OCI-LY7 (cell line): ENCODE results near the gene TTLL10.

Experiments used
- CTCF ChIP-seq: fragments of 200-600 bp; sonication (generic); conservative IDR thresholded peaks from 2 replicates; pipeline ENCODE4 v1.5.1; 2014; ENCODE audit warnings: mild to moderate bottlenecking, antibody characterized with exemption, low read length, moderate library complexity, mixed read lengths
- EZH2phosphoT487 ChIP-seq: fragments of 200-600 bp; sonication (generic); IDR thresholded peaks from 2 replicates; pipeline ENCODE4 v1.6.1; 2018; ENCODE audit warnings: low read depth, borderline replicate concordance, mild to moderate bottlenecking, mixed run types, antibody characterized with exemption, low read length, moderate library complexity, mixed read lengths

GRCh38 chr1:1219341-1219740 lies 45.7 kb downstream of the TTLL10 start:
- no peak for TF ChIP-seq EZH2phosphoT487
- TF ChIP-seq CTCF, result no peak
